Activated CD8-positive, alpha-beta memory T cell treated with anti-CD3 and anti-CD28 coated beads for 48 hours (primary cell): ENCODE results near the gene BOLA1.

ENCODE experiments used
- DNase-seq, 3 experiments: peaks; one replicate each; pipeline ENCODE4 v3.0.0-alpha.2; 2020; ENCODE audit warnings: low read depth in 2 of 3, low spot score in 2 of 3

BOLA1 gene

GRCh38 chr1:149886396-149887195 lies 12.8 kb upstream of the BOLA1 start:
- DNase-seq, result peak; percentile 71 to 85 (median 72)

- DNase-seq, result peak in 1 of 3 experiments; percentile 27
Observed at GRCh38 chr1:149887196-149887455, 12.2 kb upstream of the BOLA1 start.

GRCh38 chr1:149887456-149888246 lies 11.7 kb upstream of the BOLA1 start:
- DNase-seq, result peak; percentile 60 to 65 (median 64)

GRCh38 chr1:149888247-149888998 lies 10.9 kb upstream of the BOLA1 start:
- peak; percentile 41 to 63 (median 62) for DNase-seq

GRCh38 chr1:149888999-149889289 lies 10.4 kb upstream of the BOLA1 start:
- DNase-seq, result no peak

- no peak for DNase-seq
Observed at GRCh38 chr1:149896575-149896974, 2.8 kb upstream of the BOLA1 start.

- no peak for DNase-seq
Observed at GRCh38 chr1:149903836-149904491, 4.6 kb downstream of the BOLA1 start.

- DNase-seq, result no peak
Observed at GRCh38 chr1:149906570-149907075, 7.3 kb downstream of the BOLA1 start.

GRCh38 chr1:149914545-149914944 lies 15.2 kb downstream of the BOLA1 start:
- no peak for DNase-seq

GRCh38 chr1:149915429-149916192 lies 16.2 kb downstream of the BOLA1 start:
- DNase-seq, result no peak

GRCh38 chr1:149916193-149916897 lies 17.0 kb downstream of the BOLA1 start:
- DNase-seq, result no peak

GRCh38 chr1:149916898-149917252 lies 17.5 kb downstream of the BOLA1 start:
- no peak for DNase-seq

- no peak for DNase-seq
Observed at GRCh38 chr1:149917571-149918144, 18.3 kb downstream of the BOLA1 start, which contains the start of gene SV2A. Gene SV2A (minus strand): TSS chr1:149917844. CDS start chr1:149913840, 4,004 bp downstream.

- no peak for DNase-seq
Observed at GRCh38 chr1:149923626-149924025, 24.3 kb downstream of the BOLA1 start.

- no peak for DNase-seq
Observed at GRCh38 chr1:149925345-149925744, 26.0 kb downstream of the BOLA1 start.

GRCh38 chr1:149925751-149926150 lies 26.4 kb downstream of the BOLA1 start:
- DNase-seq, result no peak

GRCh38 chr1:149926296-149926695 lies 26.9 kb downstream of the BOLA1 start:
- DNase-seq, result no peak

GRCh38 chr1:149927056-149927562 lies 27.7 kb downstream of the BOLA1 start:
- no peak for DNase-seq
